C4-2B (cell line): ENCODE measurements around the gene TBC1D25.

Source experiments
- H3K27ac ChIP-seq: fragments of 450-650 bp; 2 replicates; pipeline ENCODE4 v1.5.1; 2017
- ZFX ChIP-seq: fragments of 450-650 bp; IDR thresholded peaks from 2 replicates; pipeline ENCODE4 v1.6.1; 2017
- TF ChIP-seq, protein P1 (sequence below): fragments of 450-650 bp; conservative IDR thresholded peaks from 2 replicates; pipeline ENCODE4 v1.5.1; 2017; ENCODE audit warnings: mild to moderate bottlenecking

Gene TBC1D25

DNA sequence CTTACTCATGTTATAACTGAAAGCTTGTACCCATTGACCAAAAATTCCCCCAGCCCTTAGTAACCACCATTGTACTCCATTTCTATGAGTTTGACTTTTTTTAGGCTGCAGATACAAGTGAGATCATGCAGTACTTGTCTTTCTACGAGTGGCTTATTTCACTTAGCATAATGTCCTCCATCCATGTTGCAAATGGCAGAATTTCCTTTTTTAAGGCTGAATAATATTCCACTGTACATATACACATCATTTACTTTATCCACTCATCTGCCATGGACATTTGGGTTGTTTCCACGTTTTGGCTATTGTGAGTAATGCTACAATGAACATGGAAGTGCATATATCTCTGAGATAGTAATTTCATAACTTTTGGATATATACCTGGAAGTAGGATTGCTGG lies 45.2 kb downstream of the TBC1D25 start:
- no peak for TF ChIP-seq ZFX
- TF ChIP-seq, protein P1, sequence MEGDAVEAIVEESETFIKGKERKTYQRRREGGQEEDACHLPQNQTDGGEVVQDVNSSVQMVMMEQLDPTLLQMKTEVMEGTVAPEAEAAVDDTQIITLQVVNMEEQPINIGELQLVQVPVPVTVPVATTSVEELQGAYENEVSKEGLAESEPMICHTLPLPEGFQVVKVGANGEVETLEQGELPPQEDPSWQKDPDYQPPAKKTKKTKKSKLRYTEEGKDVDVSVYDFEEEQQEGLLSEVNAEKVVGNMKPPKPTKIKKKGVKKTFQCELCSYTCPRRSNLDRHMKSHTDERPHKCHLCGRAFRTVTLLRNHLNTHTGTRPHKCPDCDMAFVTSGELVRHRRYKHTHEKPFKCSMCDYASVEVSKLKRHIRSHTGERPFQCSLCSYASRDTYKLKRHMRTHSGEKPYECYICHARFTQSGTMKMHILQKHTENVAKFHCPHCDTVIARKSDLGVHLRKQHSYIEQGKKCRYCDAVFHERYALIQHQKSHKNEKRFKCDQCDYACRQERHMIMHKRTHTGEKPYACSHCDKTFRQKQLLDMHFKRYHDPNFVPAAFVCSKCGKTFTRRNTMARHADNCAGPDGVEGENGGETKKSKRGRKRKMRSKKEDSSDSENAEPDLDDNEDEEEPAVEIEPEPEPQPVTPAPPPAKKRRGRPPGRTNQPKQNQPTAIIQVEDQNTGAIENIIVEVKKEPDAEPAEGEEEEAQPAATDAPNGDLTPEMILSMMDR: no peak
- no peak overlapping the region for H3K27ac ChIP-seq

DNA sequence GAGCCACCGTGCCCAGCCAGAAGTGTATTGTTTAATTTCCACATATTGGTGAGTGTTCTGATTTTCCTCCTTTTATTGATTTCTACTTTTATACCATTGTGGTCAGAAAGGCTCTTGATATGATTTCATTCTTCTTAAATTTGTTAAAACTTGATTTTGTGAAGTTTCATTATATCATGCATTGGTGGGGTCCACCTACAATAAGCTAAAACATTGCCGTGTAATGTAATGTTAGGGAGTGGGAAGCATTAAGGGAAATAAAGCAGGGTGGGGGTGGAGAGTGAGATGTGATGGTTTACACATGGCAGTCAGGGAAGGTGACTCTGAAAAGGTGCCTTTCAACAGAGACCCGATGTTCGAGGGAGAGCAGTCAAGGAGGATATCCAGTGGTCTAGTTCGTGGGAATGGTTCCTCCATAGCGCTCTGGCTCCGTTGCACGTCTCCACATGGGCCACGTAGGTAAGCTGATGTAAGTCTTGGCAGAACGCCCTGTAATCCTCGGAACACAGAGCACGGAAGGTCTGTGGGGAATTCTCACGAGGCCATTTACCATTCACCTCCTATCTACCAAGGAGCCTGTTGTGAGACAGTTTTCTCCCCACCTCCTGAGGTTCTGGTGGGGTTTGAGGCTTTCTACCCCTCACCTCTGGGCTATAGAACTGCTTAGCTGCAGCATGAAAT lies 50.1 kb downstream of the TBC1D25 start:
- peak overlapping the region; percentile 57 for H3K27ac ChIP-seq
- TF ChIP-seq, protein P1: no peak
- TF ChIP-seq ZFX: no peak

DNA sequence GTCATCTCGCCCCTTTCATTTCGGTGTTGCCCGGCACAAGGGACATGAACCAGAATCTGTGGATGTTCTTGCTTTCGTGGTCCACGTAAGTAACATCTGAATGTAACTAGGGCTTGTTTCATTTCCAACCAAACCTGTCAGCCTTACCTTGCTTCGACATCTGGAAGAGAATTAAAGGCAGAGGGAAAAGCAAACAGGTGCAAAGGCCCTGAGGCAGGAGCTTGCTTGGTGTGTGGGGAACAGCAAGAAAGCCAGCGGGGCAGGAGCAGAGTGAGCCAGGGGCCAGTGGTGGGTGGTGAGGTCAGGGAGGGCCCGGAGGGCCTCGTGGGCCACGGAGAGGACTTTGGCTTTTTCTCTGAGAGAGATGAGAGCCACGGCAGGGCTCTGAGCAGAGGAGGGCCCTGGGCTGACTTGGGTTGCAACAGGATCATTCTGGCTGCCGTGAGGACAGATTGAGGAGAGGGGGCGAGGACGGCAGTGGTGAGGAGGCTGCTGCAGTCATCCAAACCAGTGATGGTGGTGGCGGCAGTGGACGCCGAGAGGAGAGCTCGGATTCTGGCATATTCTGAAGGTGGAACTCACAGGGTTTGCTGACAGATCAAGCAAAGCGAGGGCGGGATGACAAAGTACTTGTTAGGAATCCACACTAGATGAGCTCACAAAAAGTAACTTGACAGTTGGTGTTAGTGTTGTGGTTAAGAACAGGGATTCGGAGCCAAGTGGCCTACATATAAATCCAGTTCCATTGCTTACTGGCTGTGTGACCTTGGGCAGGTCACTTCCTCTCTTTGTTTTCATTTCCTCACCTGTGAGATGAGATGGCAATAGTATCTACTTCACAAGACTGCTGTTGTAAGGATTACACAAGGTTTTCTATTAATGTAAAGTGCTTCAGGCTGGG lies 50.9 kb downstream of the TBC1D25 start:
- H3K27ac ChIP-seq: peak overlapping the region; percentile 57
- TF ChIP-seq, protein P1: no peak
- no peak for TF ChIP-seq ZFX

DNA sequence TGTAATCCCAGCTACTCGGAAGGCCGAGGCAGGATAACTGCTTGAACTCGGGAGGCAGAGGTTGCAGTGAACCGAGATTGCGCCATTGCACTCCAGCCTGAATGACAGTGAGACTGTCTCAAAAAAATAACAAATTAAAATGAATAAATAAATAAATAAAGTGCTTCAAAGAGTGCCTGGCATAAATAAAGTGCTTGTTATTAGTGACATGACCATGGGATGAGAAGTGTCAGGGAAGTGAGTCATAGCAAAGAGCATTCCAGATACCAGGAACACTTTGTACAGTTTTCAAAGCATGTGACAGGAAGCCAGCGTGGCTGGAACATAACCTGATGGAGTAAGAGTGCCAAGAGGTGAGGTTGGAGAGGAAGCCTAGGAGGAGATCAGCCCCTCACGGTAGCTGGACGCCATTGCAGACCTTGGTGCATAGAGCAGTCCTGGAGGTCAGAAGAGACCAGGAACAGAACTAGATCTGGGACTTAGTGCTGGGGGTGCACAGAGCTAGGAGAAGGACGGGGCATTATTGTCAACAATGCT lies 51.8 kb downstream of the TBC1D25 start:
- TF ChIP-seq, protein P1: no peak
- TF ChIP-seq ZFX: no peak
- H3K27ac ChIP-seq: peak overlapping the region; percentile 57

DNA sequence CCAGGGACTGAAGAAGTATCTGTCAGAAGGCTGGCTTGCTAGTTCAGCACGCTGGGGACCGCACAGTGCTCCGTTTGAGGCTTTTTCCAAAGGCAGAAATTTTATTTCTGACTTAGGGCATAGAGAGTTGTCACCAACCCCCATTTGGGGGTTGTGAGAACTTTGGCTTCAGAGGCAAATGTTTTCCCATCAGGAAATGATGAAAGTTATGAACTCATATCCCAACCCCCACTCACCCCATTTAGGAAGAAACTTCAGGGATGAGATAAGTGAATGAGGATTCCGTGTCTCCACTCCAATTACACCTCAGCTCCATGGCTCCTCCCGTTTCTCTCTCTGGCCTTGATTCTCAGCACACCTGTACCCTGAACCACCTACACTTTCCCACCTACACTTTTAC lies 53.5 kb downstream of the TBC1D25 start:
- no peak for TF ChIP-seq ZFX
- TF ChIP-seq, protein P1: no peak
- no peak overlapping the region for H3K27ac ChIP-seq

DNA sequence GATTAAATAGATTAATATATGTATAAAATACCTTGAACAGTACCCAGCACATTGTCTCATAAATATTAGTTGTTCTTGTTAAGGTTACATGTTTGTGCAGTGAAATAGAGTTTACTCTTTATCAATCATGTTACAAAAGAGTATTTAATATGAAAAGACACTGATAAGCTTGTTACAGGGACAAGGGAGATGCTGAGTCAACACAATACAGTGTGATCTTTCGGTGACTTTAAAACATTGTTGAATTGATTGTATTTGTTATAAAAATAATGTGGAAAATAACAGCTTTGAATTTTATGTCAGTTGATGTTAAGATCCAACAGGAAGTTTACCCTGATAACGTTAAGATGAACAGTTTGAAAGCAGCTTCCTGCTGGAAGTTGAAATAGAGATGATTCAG lies 56.4 kb downstream of the TBC1D25 start:
- TF ChIP-seq, protein P1: no peak
- TF ChIP-seq ZFX: no peak
- H3K27ac ChIP-seq: peak overlapping the region; percentile 98
